Right ventricle myocardium superior (tissue), 1 donor: Measurements from ENCODE around the gene TBC1D32. TPM values are rescaled to one million over a fixed set of nuclear protein-coding genes. Genes with fewer than 3 reads are reported as not detected.
"Not testable (repeated sequence)": the region's sequence is repeated elsewhere in the genome, so short reads cannot be mapped to it uniquely, and the experiment has no call there.

ENCODE experiments used
- ATAC-seq: fragments of 200-7000 bp; cut with Tn5 transposase; one replicate; pipeline ENCODE4 v1.9.1; 2020; ENCODE audit warnings: mild to moderate bottlenecking; ENCODE audit not compliant: poor library complexity
- DNase-seq: peaks from one replicate; pipeline ENCODE4 v3.0.0-alpha.2; 2020
- intact Hi-C: fragments of 100-400 bp; cut with DNase I; formaldehyde crosslinking; loops from one replicate; pipeline ENCODE4 v1.11.2; 2022
- total RNA-seq: library from RNA; stranded (reverse); fragmentation: NEBNext Ultra II Directional; extraction: Animal tissue kit (Norgen Biotek cat#: 25700); gene quantifications from one replicate; pipeline ENCODE4 v1.2.1, GENCODE V29; 2021
- donor health status: DM: no; HTN: yes; CAD: no; lungs with severe emphysema.

TBC1D32 gene
- total RNA-seq, 1 donor from 2014 or later: 3.9 TPM

DNA sequence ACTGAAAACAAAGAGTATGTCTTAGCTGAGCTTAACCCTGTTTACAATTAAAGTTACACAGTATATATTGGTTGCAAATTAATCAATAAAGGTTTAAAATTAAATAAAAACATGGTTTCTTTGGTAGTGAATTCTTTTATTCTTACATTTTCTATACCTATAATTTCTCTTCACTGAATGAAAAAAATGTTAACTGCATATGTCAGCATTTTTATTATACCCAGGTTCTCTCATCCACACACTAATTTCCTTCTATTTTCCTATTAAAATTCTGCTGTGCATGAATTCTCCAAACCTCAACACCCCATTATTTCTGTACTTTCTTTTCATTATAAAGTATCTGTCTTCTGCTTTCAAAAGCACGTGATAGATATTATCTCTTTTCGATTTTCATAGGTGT is 91.9 kb downstream of the TBC1D32 start:
- DNase-seq: no peak
- intact Hi-C loops: no loop called here

GRCh38 chr6:121237859-121238258 is 96.4 kb downstream of the TBC1D32 start:
- ATAC-seq (no peak), DNase-seq (no peak)
- intact Hi-C loops: no loop called here

More for the DNA sequence above, 91.9 kb downstream of the TBC1D32 start:
- ATAC-seq: no peak

DNA sequence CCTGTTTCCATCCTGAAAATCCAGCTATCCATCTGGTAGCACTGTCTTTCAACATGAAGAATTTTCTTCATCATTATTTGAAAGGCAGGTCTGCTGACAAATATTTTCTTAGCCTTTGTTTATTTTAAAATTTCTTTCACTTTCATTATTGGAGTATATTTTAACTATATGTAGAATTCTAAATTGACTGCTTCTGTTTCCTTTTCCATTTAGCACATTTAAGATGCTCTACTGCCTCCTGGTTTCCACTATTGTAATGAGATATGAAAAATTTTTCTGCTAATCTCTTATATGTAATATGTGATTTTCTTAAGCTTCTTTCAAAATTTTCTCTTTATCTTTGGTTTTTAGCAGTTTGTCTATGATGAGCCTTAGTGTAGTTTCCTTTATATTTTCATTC is 97.3 kb downstream of the TBC1D32 start:
- intact Hi-C loops: no loop called here
- DNase-seq: no peak

DNA sequence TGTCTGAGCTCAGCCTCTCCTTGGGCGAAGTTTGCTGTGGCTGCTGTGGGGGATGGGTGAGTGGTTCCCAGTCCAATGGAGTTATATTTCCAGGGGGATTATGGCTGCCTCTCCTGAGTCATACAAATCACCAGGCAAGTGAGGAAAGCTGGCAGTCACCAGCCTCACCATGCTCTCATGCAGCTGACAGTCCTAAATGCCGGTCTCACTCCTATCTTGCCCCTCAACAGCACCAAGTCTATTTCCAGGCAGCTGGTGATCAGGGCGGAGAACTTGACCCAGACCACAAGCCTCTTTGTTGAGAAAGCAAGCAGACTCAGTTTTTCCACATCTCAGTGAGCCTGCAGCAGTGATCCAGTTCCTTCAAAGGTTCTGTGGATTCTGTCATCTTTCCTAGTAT is 98.9 kb downstream of the TBC1D32 start:
- DNase-seq (no peak), ATAC-seq (no peak)
- intact Hi-C loops: no loop called here

More for the DNA sequence above, 97.3 kb downstream of the TBC1D32 start:
- no peak for ATAC-seq

DNA sequence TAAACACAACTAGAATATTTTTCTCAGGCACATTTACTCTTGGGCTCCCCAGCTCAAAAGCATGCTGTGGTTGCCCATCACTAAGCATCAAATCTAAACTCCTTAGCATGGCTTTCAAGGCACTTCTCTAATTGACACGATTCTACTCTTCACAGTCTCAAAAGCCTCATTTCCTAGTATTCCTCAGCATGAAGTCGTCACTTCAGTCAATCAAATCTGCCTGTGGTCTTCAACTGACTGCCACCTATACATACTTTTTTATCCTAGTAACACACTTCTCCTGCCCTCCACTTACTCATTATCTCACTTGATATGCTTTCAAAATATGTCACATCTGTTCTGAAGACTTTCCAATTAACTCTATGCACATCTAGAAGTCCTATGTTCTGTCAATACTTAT is 110.3 kb downstream of the TBC1D32 start:
- DNase-seq (no peak), ATAC-seq (no peak)
- intact Hi-C loops: no loop called here

- intact Hi-C loops: no loop called here
- DNase-seq (no peak), ATAC-seq (no peak)
Observed at GRCh38 chr6:121223212-121223611, 111.1 kb downstream of the TBC1D32 start.

DNA sequence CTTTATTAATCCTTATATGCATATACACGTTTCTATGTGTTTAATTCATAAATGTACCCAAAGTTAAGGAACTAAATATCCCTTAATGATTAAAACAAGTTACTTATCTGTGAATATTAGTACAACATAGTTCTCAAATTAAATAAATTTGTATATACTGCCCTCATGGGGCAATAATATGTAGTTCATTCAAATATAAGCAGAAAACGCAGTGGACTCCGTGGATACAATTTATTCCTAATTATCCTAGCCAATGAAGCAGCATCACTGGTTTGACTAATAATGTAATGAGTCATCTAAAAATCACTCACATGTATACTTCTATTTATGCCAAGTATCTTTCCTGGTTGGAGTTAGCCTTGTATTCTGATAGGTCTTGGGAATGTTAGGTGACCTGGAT is 111.6 kb downstream of the TBC1D32 start:
- intact Hi-C loops: no loop called here
- ATAC-seq: no peak

DNA sequence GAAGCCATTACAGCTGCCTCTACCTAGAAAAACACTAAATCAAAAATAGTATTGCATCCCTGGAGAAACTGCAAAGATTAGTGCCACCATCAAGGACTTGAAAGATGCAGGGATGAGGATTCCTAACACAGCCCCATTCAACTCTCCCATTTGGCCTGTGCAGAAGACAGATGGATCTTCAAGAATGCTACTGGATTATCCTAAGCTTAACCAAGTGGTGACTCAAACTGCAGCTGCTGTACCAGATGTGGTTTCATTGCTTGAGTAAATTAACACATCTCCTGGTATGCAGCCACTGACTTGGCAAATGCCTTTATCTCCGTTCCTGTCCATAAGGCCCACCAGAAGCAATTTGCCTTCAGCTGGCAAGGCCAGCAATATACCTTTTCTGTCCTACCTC is 117.4 kb downstream of the TBC1D32 start:
- no peak for DNase-seq
- no peak for ATAC-seq
- intact Hi-C loops: no loop called here

More for the DNA sequence above, 111.6 kb downstream of the TBC1D32 start:
- DNase-seq: no peak

GRCh38 chr6:121213341-121213740 is 120.9 kb downstream of the TBC1D32 start:
- intact Hi-C loops, DNase-seq, ATAC-seq: not testable (repeated sequence)

DNA sequence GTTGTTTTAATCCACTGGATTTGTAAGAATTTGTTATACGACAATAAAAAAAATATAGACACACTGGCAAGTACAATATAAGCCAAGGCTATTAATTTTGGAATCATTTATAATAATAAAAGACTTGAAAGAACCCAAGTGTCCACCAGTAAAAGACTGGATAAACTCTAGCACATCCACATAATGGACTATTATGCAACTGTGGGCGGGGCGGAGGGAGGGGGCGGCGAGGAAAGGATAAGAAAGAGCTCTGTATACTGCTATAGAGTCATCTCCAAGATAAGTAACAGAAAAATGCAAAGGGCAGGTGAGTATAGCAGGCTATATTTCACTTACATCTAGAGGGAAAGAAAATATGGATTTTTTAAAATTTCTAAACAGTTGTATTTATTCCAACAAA is 123.3 kb downstream of the TBC1D32 start:
- intact Hi-C loops: no loop called here
- DNase-seq (no peak), ATAC-seq (no peak)

DNA sequence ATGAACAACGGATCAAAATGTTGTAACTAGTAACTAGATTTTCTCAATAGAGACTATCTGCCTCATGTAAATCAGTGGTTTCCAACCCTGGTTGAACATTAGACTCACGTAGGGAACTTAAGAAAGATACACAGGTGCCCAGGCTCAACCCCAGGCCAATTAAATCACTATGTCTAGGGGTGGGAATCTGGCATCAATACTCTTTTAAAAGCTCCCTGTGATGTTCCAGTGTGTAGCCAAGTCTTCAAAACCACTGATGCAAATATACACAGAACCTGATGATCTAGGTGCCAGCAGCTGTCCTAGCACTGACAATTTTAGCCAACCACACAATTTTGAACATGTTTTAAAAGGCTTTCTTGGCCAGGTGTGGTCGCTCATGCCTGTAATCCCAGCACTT is 128.7 kb downstream of the TBC1D32 start:
- DNase-seq (no peak), ATAC-seq (no peak)
- intact Hi-C loops: no loop called here

- no peak for ATAC-seq
- intact Hi-C loops: no loop called here
- no peak for DNase-seq
Observed at GRCh38 chr6:121201105-121201504, 133.2 kb downstream of the TBC1D32 start.

DNA sequence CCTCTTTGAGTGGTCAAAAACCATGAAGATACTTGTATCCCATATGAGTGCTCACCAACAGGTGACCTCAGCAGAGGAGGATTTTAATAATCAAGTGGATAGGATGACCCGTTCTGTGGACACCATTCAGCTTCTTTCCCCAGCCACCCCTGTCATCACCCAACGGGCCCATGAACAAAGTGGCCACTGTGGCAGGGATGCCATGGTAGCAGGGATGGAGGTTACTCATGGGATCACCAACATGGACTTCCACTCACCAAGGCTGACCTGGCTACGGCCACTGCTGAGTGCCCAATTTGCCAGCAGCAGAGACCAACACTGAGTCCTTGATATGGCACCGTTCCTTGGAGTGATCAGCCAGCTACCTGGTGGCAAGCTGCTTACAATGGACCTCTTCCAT is 138.2 kb downstream of the TBC1D32 start:
- not testable (repeated sequence) for DNase-seq, ATAC-seq

GRCh38 chr6:121190122-121190521 is 144.2 kb downstream of the TBC1D32 start:
- ATAC-seq (no peak), DNase-seq (no peak)
- intact Hi-C loops: no loop called here

More for the DNA sequence above, 138.2 kb downstream of the TBC1D32 start:
- intact Hi-C loops: not testable (repeated sequence)

DNA sequence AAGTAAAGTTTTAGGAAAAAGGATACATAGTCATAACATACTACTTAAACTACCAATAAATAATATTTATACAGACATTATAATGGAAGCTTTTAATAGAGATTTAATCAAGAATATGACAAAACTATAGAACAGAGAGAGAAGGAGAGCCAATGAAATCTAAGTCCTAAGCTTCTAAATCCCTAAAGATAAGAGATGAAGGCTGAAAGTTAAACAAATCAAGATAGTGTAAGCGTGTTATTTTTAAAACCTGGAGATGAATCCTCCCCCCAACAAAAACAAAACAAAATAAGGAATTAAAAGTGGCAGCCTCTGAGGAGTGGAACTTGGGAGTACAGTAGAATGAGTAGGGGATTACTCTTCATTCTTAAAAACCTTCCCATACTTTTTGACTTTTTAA is 145.9 kb downstream of the TBC1D32 start:
- intact Hi-C loops: no loop called here
- no peak for DNase-seq
- no peak for ATAC-seq

DNA sequence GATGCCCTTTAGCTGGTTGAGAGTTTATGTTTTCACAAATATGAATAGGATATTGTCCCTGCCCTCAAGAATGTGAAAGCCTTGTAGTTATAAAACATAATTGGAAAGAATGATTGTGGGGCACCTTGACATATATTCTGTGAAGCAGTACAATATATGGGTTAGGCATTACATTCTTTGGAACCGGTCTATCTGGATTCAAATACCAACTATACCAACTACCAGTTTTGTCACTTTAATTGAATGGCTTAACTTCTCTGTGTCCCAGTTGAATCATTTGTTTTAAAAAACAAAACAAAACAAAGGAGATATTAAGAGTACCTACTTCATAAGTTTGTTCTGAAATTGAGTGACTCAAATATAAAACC is 146.5 kb downstream of the TBC1D32 start:
- DNase-seq (no peak), ATAC-seq (no peak)
- intact Hi-C loops: no loop called here

GRCh38 chr6:121187200-121187832 is 147.0 kb downstream of the TBC1D32 start:
- DNase-seq (no peak), ATAC-seq (no peak)
- intact Hi-C loops: no loop called here

- ATAC-seq: no peak
- intact Hi-C loops: no loop called here
- no peak for DNase-seq
Observed at GRCh38 chr6:121183742-121184141, 150.5 kb downstream of the TBC1D32 start.

GRCh38 chr6:121175827-121176226 is 158.5 kb downstream of the TBC1D32 start:
- intact Hi-C loops: no loop called here
- no peak for DNase-seq
- ATAC-seq: no peak

DNA sequence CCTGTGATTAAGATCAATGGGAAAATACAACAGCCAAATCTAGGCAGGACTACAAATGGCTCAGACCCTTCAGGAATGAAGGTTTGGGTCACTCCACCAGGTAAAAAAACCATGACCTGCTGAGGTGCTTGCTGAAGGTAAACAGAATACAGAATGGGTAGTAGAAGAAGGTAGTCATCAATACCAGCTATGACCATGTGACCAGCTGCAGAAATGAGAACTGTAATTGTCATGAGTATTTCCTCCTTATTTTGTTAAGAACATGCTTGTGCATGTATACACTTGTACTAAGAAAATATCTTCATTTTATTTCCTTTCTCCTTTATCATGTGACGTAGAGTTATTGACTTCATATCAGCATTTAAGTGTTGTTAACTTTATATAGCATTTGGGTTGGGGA is 161.8 kb downstream of the TBC1D32 start:
- intact Hi-C loops, ATAC-seq, DNase-seq: not testable (repeated sequence)

DNA sequence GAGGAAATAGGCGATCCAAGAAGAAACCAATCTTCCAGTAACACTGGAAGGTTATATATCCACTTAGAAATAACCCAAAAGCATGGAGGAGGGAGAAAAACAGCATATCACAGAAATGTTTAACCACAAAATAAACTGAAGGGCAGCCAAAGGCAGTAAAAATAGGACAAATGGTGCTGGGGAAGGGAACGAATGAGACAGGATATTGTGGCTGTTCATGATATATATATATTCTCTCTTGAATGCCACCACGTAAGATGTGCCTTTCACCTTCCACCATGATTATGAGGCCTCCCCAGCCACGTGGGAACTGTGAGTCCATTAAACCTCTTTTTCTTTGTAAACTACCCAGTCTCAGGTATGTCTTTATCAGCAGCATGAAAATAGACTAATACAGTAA is 162.4 kb downstream of the TBC1D32 start:
- DNase-seq (no peak), ATAC-seq (no peak)
- intact Hi-C loops: no loop called here
